T-helper 1 cell treated with Interleukin-12 subunit alpha and Interleukin-12 subunit beta and Interleukin-4 antibody, amounts not matched to agents 30 μg/mL and 1 μg/mL, for 36 hours (primary cell): ENCODE results near the gene RAB32.
"Not testable (repeated sequence)": the region's sequence is repeated elsewhere in the genome, so short reads cannot be mapped to it uniquely, and the experiment has no call there.

ENCODE experiments used
- H3K27ac Mint-ChIP-seq: one replicate; pipeline ENCODE4 v1.8.0; 2021; ENCODE audit warnings: mild to moderate bottlenecking, mixed read lengths
- H3K27me3 Mint-ChIP-seq: one replicate; pipeline ENCODE4 v1.8.0; 2021; ENCODE audit warnings: low read depth, mixed read lengths
- H3K36me3 Mint-ChIP-seq: one replicate; pipeline ENCODE4 v1.8.0; 2021; ENCODE audit warnings: low read depth, mixed read lengths
- H3K4me1 Mint-ChIP-seq: one replicate; pipeline ENCODE4 v1.8.0; 2021; ENCODE audit warnings: low read depth, mixed read lengths
- H3K4me3 Mint-ChIP-seq: one replicate; pipeline ENCODE4 v1.8.0; 2021; ENCODE audit warnings: mild to moderate bottlenecking, moderate library complexity, mixed read lengths
- H3K9me3 Mint-ChIP-seq: one replicate; pipeline ENCODE4 v1.8.0; 2021; ENCODE audit warnings: mixed read lengths

Gene RAB32

DNA sequence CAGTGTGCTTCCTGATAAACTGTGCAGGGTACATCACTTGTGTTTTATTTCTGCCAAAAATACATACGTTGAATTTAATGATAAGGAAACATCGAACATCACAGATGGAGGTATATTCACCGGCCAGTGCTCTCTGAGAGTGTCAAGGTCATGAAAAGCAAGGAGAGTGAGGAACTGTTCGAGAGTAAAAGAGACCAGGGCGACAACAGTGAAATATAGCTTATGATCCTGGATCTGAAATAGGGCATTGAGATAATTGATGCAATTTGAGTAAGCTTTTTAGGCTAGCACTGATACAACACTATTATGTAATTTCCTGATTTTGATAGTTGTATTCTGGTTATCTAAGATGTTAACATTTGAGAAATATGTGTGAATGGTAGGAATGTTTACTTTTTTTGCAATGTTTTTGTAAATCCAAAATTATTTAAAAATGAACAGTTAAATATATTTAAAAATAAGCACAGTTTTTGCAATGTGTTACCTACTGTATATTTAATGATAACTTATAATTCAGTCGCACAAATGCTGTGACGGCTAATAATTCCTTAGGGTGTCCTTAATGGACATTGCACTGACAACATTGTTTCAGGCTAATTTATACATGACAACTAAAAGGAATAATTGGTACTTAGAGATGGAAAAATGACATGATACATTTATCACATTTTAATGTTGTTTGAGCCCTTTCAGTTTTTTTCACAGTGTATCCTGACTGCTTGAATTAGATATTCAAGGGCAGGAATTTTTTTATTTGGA is 9.9 kb downstream of the RAB32 start:
- H3K36me3 Mint-ChIP-seq = no peaks in the 10 kb centered on the region
- no peaks in the 10 kb centered on the region for H3K4me1 Mint-ChIP-seq
- no peak overlapping the region for H3K4me3 Mint-ChIP-seq
- H3K9me3 Mint-ChIP-seq = no peaks in the 10 kb centered on the region
- H3K27me3 Mint-ChIP-seq = no peaks in the 10 kb centered on the region
- no peak overlapping the region for H3K27ac Mint-ChIP-seq

DNA sequence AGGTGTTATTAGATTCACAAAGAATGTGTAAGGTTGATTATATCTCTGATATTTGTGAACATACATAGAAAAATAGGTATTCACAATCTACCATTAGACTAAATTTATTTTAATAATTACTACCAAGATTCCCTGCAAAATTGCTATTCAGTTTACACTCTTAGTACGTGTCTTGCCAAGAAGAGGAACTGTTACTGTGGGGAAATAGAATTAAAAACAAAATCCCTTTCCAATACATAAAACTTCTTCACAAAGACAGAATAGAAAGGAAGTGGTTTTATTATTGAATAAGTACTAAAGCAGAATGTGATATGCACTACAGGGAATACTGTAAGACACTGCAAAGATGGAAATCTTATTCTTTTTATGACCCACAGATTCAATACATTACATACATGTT is 17.0 kb downstream of the RAB32 start:
- no peaks in the 10 kb centered on the region for H3K36me3 Mint-ChIP-seq
- H3K27me3 Mint-ChIP-seq = no peaks in the 10 kb centered on the region
- no peak overlapping the region for H3K4me3 Mint-ChIP-seq
- no peak overlapping the region for H3K27ac Mint-ChIP-seq
- H3K4me1 Mint-ChIP-seq = no peaks in the 10 kb centered on the region
- H3K9me3 Mint-ChIP-seq = no peaks in the 10 kb centered on the region

DNA sequence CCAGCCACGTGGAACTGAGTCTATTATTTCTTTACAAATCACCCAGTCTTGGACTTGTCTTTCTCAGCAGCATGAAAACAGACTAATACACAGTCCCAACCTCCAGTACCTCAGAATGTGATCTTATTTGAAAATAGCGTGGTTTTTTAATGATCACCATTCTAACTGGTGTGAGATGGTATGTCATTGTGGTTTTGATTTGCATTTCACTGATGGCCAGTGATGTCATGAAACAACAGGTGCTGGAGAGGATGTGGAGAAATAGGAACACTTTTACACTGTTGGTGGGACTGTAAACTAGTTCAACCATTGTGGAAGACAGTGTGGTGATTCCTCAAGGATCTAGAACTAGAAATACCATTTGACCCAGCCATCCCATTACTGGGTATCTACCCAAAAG is 23.0 kb downstream of the RAB32 start:
- not testable (repeated sequence) for H3K9me3 Mint-ChIP-seq, H3K4me3 Mint-ChIP-seq, H3K27me3 Mint-ChIP-seq, H3K27ac Mint-ChIP-seq, H3K4me1 Mint-ChIP-seq, H3K36me3 Mint-ChIP-seq

DNA sequence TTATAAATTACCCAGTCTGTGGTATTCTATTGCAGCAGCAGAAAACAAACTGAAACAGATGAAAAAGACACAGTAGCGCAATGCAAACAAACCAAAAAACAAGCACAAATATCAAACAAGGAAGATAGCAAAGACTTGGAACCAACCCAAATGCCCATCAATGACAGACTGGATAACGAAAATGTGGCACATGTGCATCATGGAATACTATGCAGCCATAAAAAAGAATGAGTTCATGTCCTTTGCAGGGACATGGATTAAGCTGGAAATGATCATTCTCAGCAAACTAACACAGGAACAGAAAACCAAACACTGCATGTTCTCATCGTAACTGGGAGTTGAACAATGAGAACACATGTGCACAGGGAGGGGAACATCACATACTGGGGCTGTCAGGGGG is 25.0 kb downstream of the RAB32 start:
- H3K4me1 Mint-ChIP-seq, H3K9me3 Mint-ChIP-seq, H3K36me3 Mint-ChIP-seq, H3K27me3 Mint-ChIP-seq, H3K4me3 Mint-ChIP-seq, H3K27ac Mint-ChIP-seq: not testable (repeated sequence)

DNA sequence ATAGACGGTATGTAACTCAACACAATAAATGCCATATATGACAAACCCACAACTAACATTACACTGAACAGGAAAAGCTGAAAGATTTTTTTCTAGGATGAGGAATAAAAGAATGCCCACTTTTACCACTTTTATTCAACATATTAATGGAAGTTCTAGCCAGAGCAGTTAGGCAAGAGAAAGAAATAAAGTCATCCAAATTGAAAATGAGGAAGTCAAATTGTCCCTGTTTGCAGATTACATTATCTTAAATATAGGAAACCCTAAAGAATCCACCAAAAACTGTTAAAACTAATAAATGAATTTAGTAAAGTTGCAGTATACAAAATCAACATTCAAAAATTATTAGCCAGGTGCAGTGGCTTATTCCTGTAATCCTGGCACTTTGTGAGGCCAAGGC is 30.6 kb downstream of the RAB32 start:
- Mint-ChIP-seq H3K27me3 (no peaks in the 10 kb centered on the region), H3K36me3 (no peaks in the 10 kb centered on the region), H3K9me3 (peaks cover 3% of the 10 kb centered on the region), H3K4me1 (no peaks in the 10 kb centered on the region), H3K27ac (no peak overlapping the region), H3K4me3 (no peak overlapping the region)

DNA sequence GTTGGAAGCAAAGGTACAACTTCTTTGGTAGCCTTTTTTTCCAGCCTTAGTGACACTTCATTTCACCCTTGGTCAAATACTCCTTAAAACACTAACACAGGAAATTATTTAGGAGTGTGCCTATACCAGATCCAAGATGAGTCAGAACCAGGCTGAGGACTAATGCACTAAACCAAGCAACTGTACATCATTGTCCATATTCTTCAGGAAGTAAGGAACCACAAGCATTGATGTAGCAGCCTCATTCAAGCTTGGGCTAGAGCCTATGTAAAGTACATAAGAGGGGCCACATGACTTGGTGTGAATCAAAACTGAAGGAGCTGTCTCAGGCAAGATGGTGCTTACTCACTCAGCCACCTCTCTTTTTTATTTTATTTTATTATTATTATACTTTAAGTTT is 34.4 kb downstream of the RAB32 start:
- H3K9me3 Mint-ChIP-seq = no peaks in the 10 kb centered on the region
- no peaks in the 10 kb centered on the region for H3K36me3 Mint-ChIP-seq
- no peaks in the 10 kb centered on the region for H3K27me3 Mint-ChIP-seq
- no peaks in the 10 kb centered on the region for H3K4me1 Mint-ChIP-seq
- no peak overlapping the region for H3K4me3 Mint-ChIP-seq
- H3K27ac Mint-ChIP-seq = no peak overlapping the region

DNA sequence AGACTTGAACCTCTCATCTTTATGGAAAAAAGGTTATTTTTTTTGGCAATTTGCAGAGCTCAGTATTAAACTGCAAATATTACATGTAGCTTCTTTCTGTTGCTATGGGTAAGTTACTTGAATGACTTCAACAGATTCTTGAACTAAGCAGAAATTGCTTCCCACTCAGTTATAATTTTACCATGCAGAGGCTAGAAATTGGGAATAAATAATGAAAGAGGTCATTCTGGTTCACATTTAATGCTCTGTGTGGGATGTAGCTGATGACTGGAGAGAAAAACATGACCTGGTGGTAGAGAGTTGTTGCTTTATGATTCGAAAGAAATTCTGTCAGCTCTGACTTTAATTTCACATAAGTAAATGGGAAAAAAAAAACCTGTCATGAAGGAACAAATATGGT is 38.3 kb downstream of the RAB32 start:
- H3K9me3 Mint-ChIP-seq = no peaks in the 10 kb centered on the region
- H3K27ac Mint-ChIP-seq = no peak overlapping the region
- H3K27me3 Mint-ChIP-seq = no peaks in the 10 kb centered on the region
- H3K4me1 Mint-ChIP-seq = no peaks in the 10 kb centered on the region
- no peak overlapping the region for H3K4me3 Mint-ChIP-seq
- no peaks in the 10 kb centered on the region for H3K36me3 Mint-ChIP-seq

DNA sequence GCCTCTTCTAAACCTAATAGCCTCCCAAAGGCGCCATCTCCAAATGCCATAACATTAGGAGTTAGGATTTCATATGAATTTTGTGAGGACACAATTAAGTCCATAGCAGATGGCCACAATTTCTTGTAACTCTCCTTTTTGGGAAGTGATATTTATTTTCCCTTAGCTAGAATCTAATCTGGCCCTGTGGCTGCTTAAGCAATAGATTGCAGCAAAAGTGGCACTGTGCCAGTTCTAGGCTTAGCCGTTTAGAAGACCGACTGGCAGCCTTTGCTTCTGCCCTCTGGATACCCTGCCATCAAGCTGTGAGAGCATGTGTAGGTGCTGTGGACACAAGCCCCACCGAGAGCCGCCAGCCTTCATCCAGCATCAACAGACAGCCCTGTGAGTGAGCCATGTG is 39.2 kb downstream of the RAB32 start:
- Mint-ChIP-seq H3K9me3 (no peaks in the 10 kb centered on the region), H3K36me3 (no peaks in the 10 kb centered on the region), H3K27me3 (no peaks in the 10 kb centered on the region), H3K4me1 (no peaks in the 10 kb centered on the region), H3K4me3 (no peak overlapping the region), H3K27ac (no peak overlapping the region)

DNA sequence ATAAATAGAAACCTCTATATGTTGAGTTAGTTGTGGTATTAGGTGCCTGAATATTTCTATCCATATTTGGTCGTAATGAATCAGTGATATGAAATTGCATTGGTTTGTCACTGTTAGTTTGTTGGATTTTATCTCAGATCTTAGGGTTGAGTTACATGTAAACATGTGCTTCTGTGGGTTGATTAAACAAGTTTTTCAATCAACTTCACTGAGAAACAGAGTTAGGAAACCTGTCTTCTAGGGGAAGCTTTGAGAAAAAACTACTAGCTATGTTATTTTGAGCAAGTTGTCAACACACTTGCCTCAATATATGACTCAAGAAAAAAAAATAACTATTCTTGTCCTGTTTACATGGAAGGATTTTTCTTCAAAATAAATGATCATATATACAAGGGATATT is 40.3 kb downstream of the RAB32 start:
- H3K9me3 Mint-ChIP-seq = no peaks in the 10 kb centered on the region
- no peak overlapping the region for H3K27ac Mint-ChIP-seq

DNA sequence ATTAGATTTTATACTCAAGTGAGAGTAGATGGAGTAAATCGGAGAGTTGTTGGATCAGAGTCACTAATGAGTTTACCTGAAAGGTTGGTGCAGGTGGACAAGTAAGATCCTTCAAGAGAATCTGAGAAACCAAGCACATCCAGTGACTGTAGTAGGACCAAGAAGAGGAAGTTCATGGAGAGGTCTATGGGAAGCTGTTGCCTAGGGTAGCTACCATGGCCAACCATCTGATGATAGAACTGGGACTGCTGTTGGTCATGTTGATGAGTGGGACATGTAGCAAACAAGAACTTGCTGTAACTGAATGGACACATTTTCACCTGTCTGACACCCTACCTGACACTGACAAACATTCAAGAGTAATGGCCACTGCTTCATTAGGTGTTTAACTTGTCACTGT is 43.8 kb downstream of the RAB32 start:
- Mint-ChIP-seq H3K4me1 (no peaks in the 10 kb centered on the region), H3K36me3 (no peaks in the 10 kb centered on the region), H3K27me3 (no peaks in the 10 kb centered on the region), H3K9me3 (no peaks in the 10 kb centered on the region), H3K27ac (no peak overlapping the region), H3K4me3 (no peak overlapping the region)

More for the DNA sequence above, 40.3 kb downstream of the RAB32 start:
- H3K36me3 Mint-ChIP-seq = no peaks in the 10 kb centered on the region
- no peak overlapping the region for H3K4me3 Mint-ChIP-seq
- H3K27me3 Mint-ChIP-seq = no peaks in the 10 kb centered on the region
- H3K4me1 Mint-ChIP-seq = no peaks in the 10 kb centered on the region

DNA sequence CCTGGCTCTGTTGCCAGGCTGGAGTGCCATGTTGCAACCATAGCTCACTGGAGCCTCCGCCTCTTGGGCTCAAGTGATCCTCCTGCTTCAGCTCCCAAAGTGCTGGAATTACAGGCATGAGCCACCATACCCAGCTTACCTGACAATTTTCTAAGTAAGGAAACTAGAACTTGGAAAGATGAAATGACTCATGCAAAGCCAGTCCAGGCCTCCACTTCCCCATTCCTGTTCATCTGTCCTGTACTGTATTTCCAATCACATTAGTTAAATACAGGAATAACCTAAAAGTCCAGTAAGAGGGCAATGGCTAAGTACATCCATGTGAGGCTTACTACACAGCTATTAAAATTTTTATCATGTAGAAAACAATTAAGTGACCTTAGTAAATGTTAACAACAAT is 46.9 kb downstream of the RAB32 start:
- H3K27me3 Mint-ChIP-seq = no peaks in the 10 kb centered on the region
- no peak overlapping the region for H3K27ac Mint-ChIP-seq
- H3K36me3 Mint-ChIP-seq = no peaks in the 10 kb centered on the region
- H3K4me1 Mint-ChIP-seq = no peaks in the 10 kb centered on the region
- H3K9me3 Mint-ChIP-seq = no peaks in the 10 kb centered on the region
- H3K4me3 Mint-ChIP-seq = no peak overlapping the region

DNA sequence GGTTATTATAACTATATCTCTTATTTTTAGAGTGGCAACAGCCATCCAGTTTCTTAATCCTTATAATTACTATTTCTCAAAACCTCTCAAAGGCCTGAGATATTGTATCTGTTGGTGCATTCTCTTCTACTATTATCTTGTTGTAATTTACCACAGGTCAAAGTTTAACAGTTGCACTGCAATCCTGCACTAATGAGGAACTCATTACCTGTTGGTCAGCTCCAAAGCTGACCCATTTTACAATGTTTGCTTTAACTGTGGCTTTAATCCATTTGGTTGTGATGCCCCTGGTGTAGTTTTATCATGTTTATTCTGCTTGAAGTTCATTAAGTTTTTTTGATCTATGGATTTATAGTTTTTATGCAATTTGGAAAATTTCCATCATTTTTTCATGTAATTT is 48.8 kb downstream of the RAB32 start:
- no peaks in the 10 kb centered on the region for H3K9me3 Mint-ChIP-seq
- no peaks in the 10 kb centered on the region for H3K36me3 Mint-ChIP-seq
- no peak overlapping the region for H3K27ac Mint-ChIP-seq
- H3K27me3 Mint-ChIP-seq = no peaks in the 10 kb centered on the region
- no peaks in the 10 kb centered on the region for H3K4me1 Mint-ChIP-seq
- no peak overlapping the region for H3K4me3 Mint-ChIP-seq

DNA sequence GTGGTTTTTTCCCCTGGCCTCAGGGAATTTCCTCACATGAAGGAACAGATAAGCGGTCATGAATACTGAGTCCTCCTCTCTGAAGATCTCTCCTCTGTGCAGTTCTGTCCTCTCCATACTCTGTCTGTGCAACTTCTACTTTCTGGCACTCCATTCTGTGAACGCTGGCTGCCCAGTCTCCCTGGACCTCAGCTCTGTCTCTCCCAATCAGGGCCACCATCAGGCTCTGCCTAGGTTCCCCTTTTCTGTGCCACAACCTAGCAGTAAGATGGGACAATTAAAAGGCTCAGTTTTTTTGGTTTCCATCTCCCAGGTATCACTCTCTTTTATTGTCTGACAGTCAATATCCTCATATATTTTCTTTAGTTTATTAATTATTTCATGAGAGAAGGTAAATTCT is 50.4 kb downstream of the RAB32 start:
- no peaks in the 10 kb centered on the region for H3K9me3 Mint-ChIP-seq
- H3K27me3 Mint-ChIP-seq = no peaks in the 10 kb centered on the region
- H3K36me3 Mint-ChIP-seq = no peaks in the 10 kb centered on the region
- no peak overlapping the region for H3K27ac Mint-ChIP-seq
- no peaks in the 10 kb centered on the region for H3K4me1 Mint-ChIP-seq
- H3K4me3 Mint-ChIP-seq = no peak overlapping the region

DNA sequence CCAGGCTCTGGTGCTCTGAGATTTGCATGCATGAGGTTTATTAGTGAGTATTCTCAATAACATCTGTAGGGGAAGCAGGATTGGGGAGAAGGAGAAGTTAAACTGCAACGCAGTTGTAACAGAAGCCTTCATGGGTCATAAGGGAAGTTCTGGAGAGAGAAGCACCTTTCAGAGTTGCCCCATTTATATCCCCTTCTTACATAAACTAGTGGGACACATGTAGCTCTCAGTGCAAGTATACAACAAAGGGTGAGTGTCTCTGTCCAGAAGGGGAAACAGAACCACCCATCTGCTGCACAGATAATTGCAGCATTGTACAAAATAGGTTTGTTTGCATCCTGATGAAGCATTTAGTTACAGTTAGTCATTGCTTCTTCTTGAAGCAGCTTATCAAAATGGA is 50.9 kb downstream of the RAB32 start:
- peaks cover 2% of the 10 kb centered on the region for H3K4me1 Mint-ChIP-seq
- no peaks in the 10 kb centered on the region for H3K9me3 Mint-ChIP-seq
- no peak overlapping the region for H3K4me3 Mint-ChIP-seq
- H3K27ac Mint-ChIP-seq = no peak overlapping the region
- no peaks in the 10 kb centered on the region for H3K36me3 Mint-ChIP-seq
- no peaks in the 10 kb centered on the region for H3K27me3 Mint-ChIP-seq

DNA sequence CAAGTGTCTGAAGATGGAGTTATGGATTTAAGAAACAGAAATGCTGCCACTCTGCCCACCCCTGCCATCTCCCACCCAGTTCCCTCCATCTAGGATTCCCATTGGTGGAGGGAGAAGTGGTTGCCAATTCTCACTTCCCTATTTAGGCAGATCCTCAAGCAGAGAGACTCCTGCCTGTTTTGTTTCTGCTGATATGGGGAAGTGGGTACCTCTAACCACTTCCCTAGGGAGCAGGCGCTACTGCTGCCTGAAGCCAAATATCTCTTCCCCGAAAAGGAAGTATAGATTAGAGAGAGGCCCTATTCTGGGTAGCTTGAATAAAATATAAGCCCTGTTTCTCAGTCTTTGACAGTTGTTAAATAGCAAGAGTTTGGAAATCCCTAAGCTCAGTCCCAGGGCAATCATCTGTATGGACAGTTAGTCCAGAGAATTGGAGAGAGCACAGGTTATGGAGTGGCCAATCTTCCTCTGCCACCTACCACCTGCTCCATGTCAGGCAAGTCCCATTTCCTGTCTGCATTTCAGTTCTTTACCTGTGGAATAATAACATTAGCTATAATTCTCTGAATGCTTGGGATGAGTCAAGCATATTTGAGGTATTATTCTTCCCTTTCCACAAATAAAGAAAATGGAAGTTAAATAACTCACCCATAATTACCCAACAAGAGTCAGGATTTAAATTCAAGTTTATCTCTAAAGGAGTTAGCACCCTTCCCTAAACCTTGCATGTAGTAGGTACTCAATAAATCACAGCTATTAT is 52.5 kb downstream of the RAB32 start:
- no peaks in the 10 kb centered on the region for H3K9me3 Mint-ChIP-seq
- H3K27me3 Mint-ChIP-seq = no peaks in the 10 kb centered on the region
- H3K36me3 Mint-ChIP-seq = no peaks in the 10 kb centered on the region
- no peak overlapping the region for H3K27ac Mint-ChIP-seq
- H3K4me3 Mint-ChIP-seq = no peak overlapping the region
- H3K4me1 Mint-ChIP-seq = peaks cover 2% of the 10 kb centered on the region
